ENCODE measurements around the gene PROSER3.

DNA sequence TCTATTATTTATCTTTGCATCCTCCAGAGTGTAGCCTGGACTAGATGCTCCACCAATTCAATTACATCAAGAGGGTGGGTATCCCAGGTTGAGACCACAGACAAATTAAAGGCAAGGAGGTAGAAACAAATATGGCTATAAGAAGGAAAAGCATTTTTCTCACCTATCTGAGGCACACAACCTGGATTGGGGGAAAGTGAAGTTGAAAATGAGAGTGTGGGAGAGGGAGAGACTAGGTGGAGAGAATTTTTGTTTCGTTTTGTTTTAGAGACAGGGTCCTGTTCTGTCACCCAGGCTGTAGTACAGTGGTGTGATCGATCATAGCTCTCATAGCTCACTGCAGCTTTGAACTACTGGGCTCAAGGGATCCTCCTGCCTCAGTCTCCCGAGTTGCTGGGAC lies 60.5 kb downstream of the PROSER3 start:
- TF ChIP-seq, protein P1, sequence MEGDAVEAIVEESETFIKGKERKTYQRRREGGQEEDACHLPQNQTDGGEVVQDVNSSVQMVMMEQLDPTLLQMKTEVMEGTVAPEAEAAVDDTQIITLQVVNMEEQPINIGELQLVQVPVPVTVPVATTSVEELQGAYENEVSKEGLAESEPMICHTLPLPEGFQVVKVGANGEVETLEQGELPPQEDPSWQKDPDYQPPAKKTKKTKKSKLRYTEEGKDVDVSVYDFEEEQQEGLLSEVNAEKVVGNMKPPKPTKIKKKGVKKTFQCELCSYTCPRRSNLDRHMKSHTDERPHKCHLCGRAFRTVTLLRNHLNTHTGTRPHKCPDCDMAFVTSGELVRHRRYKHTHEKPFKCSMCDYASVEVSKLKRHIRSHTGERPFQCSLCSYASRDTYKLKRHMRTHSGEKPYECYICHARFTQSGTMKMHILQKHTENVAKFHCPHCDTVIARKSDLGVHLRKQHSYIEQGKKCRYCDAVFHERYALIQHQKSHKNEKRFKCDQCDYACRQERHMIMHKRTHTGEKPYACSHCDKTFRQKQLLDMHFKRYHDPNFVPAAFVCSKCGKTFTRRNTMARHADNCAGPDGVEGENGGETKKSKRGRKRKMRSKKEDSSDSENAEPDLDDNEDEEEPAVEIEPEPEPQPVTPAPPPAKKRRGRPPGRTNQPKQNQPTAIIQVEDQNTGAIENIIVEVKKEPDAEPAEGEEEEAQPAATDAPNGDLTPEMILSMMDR (IDR thresholded peaks at IDR 0.05; ENCODE audit: low read length), result no peak
- TF ChIP-seq EZH2 (IDR thresholded peaks at IDR 0.05; ENCODE audit: borderline replicate concordance, low read length), result no peak

Data from OCI-LY1 (cell line).